Skin epidermis (tissue), 12 donors: Measurements from ENCODE around the gene TMCO4.
"Not testable (repeated sequence)": the region's sequence is repeated elsewhere in the genome, so short reads cannot be mapped to it uniquely, and the experiment has no call there.

Experiments
- H3K27ac ChIP-seq, 21 experiments: fragments of 200-600 bp; sonication (generic) in 11 of 21; one replicate each; pipeline ENCODE4 v1.5.0; 2020; ENCODE audit warnings: mild to moderate bottlenecking in 3 of 21, inconsistent platforms in 2 of 21, moderate library complexity in 2 of 21
- H3K4me3 ChIP-seq, 7 experiments: fragments of 200-600 bp; sonication (generic) in 2 of 7; one replicate each; pipeline ENCODE4 v1.5.0; 2020; ENCODE audit warnings: inconsistent platforms in 2 of 7, mild to moderate bottlenecking in 2 of 7, moderate library complexity in 1 of 7

Gene TMCO4

GRCh38 chr1:19635064-19635463 lies 164.7 kb downstream of the TMCO4 start:
- not testable (repeated sequence) for H3K4me3 ChIP-seq, H3K27ac ChIP-seq

- H3K4me3 ChIP-seq = no peak overlapping the region
- no peak overlapping the region for H3K27ac ChIP-seq
These were observed 166.6 kb downstream of the TMCO4 start for GRCh38 chr1:19633106-19633505.
